WTC11 (cell line): ENCODE data around the gene DDX51.

Source experiments
- CTCF ChIP-seq: fragments of 200-600 bp; IDR thresholded peaks from 2 replicates; pipeline ENCODE4 v1.8.0; 2022; ENCODE audit warnings: antibody characterized with exemption
- GABPB1 ChIP-seq: sonication (generic); formaldehyde crosslinking; IDR thresholded peaks from 2 replicates; pipeline ENCODE4 v1.8.1; 2023; ENCODE audit warnings: mild to moderate bottlenecking, missing genetic modification reagents
- OVOL2 ChIP-seq: fragments of 250-450 bp; sonication (Bioruptor Pico); IDR thresholded peaks from 2 replicates; pipeline ENCODE4 v1.9.0; 2021; ENCODE audit warnings: mild to moderate bottlenecking, borderline replicate concordance
- PREB ChIP-seq: sonication (generic); formaldehyde crosslinking; IDR thresholded peaks from 2 replicates; pipeline ENCODE4 v1.8.1; 2022; ENCODE audit warnings: mild to moderate bottlenecking, missing genetic modification reagents, moderate library complexity, borderline replicate concordance
- SP1 ChIP-seq: sonication (generic); formaldehyde crosslinking; conservative IDR thresholded peaks from 2 replicates; pipeline ENCODE4 v1.8.1; 2022; ENCODE audit warnings: missing genetic modification reagents
- TEAD4 ChIP-seq: sonication (generic); formaldehyde crosslinking; IDR thresholded peaks from 2 replicates; pipeline ENCODE4 v1.8.0; 2022; ENCODE audit warnings: mild to moderate bottlenecking, missing genetic modification reagents
- USF1 ChIP-seq: sonication (generic); formaldehyde crosslinking; IDR thresholded peaks from 2 replicates; pipeline ENCODE4 v1.8.0; 2022; ENCODE audit warnings: mild to moderate bottlenecking, missing genetic modification reagents
- ZNF232 ChIP-seq: sonication (generic); formaldehyde crosslinking; IDR thresholded peaks from 2 replicates; pipeline ENCODE4 v1.8.0; 2022; ENCODE audit warnings: mild to moderate bottlenecking, missing genetic modification reagents
- ZNF263 ChIP-seq: sonication (generic); formaldehyde crosslinking; IDR thresholded peaks from 2 replicates; pipeline ENCODE4 v1.8.1; 2022; ENCODE audit warnings: low read depth, mild to moderate bottlenecking, moderate library complexity, missing genetic modification reagents
- ZNF416 ChIP-seq: fragments of 250-450 bp; sonication (Bioruptor Pico); IDR thresholded peaks from 2 replicates; pipeline ENCODE4 v1.9.0; 2021; ENCODE audit warnings: mild to moderate bottlenecking, inconsistent platforms

GRCh38 chr12:132143336-132144071 lies 615 bp downstream of the DDX51 start:
- TF ChIP-seq CTCF = no peak
- TF ChIP-seq PREB (CRISPR knock-in tag) = no peak
- TF ChIP-seq TEAD4 (CRISPR knock-in tag) = no peak
- TF ChIP-seq SP1 (CRISPR knock-in tag) = no peak
- TF ChIP-seq ZNF416 (CRISPR knock-in tag) = no peak
- no peak for TF ChIP-seq ZNF232 (CRISPR knock-in tag)
- no peak for TF ChIP-seq OVOL2 (CRISPR knock-in tag)
- TF ChIP-seq ZNF263 (CRISPR knock-in tag) = no peak
- TF ChIP-seq USF1 (CRISPR knock-in tag) = no peak
- no peak for TF ChIP-seq GABPB1 (CRISPR knock-in tag)
